GM06990 (cell line): ENCODE data around the gene RNF135.
A peak's percentile ranks its signal among the peaks of the same experiment; 100 is the strongest.

Experiments
- DNase-seq: peaks from one replicate; pipeline ENCODE4 v3.0.0-alpha.2; 2011; ENCODE audit not compliant: insufficient read length; ENCODE audit errors: extremely low read depth
- H3K27me3 ChIP-seq: replicated peaks from 2 replicates; pipeline ENCODE4 v1.6.0; 2011; ENCODE audit warnings: low read length; ENCODE audit not compliant: control insufficient read depth, insufficient read depth
- H3K36me3 ChIP-seq: 2 replicates; pipeline ENCODE4 v1.5.1; 2011; ENCODE audit warnings: low read length; ENCODE audit not compliant: control insufficient read depth, insufficient read depth
- H3K4me3 ChIP-seq: replicated peaks from 2 replicates; pipeline ENCODE4 v1.5.1; 2011; ENCODE audit warnings: low read depth, mild to moderate bottlenecking, control low read depth, low read length
- TF ChIP-seq, protein P1 (sequence below): IDR thresholded peaks from 2 replicates; pipeline ENCODE4 v1.5.1; 2011; ENCODE audit warnings: low read length, control low read depth, mild to moderate bottlenecking, inconsistent platforms; ENCODE audit not compliant: insufficient read depth, poor library complexity, severe bottlenecking

RNF135 gene

DNA sequence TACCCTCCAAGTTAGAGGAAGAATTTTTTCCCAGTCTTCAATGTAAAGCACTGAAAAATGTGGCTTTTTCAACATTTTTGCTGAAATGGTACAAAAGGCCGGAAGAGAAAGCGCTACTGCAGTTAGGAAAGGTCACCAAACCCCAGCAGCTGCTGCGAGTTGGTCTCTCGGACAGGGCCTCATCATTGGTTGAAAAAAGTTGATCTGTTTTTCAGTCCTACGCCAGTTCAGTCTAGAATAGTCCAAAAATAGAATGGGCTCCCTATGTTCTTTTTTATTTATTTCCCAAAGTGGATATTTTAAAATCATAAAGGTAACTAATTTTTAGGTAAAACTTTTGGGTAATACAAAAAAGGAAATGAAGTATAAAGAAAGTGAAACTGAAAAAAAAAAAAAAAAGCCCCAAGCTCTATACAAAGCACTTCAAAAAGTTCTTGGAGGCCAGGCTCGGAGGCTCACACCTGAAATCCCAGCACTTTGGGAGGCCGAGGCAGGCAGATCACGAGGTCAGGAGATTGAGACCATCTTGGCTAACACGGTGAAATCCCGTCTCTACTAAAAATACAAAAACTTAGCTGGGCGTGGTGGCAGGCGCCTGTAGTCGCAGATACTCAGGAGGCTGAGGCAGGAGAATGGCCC lies 31.7 kb upstream of the RNF135 start:
- H3K27me3 ChIP-seq: no peaks in the 10 kb centered on the region
- peak; percentile 52 for DNase-seq
- H3K36me3 ChIP-seq: no peaks in the 10 kb centered on the region
- no peak overlapping the region for H3K4me3 ChIP-seq
- TF ChIP-seq, protein P1, sequence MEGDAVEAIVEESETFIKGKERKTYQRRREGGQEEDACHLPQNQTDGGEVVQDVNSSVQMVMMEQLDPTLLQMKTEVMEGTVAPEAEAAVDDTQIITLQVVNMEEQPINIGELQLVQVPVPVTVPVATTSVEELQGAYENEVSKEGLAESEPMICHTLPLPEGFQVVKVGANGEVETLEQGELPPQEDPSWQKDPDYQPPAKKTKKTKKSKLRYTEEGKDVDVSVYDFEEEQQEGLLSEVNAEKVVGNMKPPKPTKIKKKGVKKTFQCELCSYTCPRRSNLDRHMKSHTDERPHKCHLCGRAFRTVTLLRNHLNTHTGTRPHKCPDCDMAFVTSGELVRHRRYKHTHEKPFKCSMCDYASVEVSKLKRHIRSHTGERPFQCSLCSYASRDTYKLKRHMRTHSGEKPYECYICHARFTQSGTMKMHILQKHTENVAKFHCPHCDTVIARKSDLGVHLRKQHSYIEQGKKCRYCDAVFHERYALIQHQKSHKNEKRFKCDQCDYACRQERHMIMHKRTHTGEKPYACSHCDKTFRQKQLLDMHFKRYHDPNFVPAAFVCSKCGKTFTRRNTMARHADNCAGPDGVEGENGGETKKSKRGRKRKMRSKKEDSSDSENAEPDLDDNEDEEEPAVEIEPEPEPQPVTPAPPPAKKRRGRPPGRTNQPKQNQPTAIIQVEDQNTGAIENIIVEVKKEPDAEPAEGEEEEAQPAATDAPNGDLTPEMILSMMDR: no peak

DNA sequence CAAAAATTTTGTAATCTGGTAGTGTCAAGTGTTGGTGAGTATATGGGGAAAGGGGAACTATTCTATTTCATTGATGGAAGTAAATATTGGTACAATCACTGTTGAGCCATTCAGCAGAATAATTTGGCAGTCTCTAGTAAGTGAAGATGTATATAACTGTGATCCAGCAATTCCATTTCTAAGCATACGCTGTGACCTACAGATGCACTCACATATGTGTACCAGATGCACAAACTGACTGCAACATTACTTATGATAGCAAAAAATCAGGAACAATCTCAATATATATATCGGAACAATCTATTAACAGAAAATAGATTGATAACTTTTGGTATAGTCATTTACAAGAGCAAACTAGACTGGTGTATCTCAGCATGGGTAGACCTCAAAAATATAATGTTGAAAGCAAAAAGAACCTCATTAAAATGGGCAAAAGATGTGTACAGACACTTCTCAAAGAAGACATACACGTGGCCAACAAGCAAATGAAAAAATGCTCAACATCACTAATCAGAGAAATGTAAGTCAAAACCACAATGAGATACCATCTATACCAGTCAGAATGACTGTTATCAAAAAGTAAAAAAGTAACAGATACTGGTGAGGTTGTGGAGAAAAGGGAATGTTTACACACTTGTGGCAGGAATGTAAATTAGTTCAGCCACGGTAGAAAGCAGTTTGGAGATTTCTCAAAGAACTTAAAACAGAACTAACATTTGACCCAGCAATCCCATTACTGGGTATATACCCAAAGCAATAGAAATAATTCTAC lies 28.3 kb upstream of the RNF135 start:
- TF ChIP-seq, protein P1: no peak

DNA sequence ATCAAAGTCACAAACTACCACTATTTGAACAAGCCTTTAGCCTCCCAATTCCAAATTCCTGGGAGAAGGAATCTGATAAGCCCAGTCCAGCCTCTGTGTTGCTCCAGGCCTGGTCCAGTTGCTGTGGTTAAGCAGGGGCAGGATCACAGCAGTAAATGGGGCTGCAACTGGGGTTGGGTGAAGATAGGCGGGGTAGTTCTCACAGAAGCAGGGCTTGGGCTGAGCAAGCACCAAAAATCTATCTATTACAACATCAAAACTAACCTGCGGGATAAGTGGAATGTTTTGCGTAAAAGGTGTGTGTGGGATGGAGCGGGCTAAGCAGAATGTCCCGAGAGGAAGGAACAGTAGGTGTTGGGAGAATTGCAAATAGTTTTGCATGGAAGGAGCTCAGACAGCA lies 23.0 kb upstream of the RNF135 start:
- Histone ChIP-seq H3K4me3 (no peak overlapping the region), H3K36me3 (no peaks in the 10 kb centered on the region), H3K27me3 (no peaks in the 10 kb centered on the region)
- TF ChIP-seq, protein P1: no peak
- DNase-seq: no peak

More for the DNA sequence above, 28.3 kb upstream of the RNF135 start:
- Histone ChIP-seq H3K36me3 (no peaks in the 10 kb centered on the region), H3K27me3 (no peaks in the 10 kb centered on the region), H3K4me3 (no peak overlapping the region)
- no peak for DNase-seq

DNA sequence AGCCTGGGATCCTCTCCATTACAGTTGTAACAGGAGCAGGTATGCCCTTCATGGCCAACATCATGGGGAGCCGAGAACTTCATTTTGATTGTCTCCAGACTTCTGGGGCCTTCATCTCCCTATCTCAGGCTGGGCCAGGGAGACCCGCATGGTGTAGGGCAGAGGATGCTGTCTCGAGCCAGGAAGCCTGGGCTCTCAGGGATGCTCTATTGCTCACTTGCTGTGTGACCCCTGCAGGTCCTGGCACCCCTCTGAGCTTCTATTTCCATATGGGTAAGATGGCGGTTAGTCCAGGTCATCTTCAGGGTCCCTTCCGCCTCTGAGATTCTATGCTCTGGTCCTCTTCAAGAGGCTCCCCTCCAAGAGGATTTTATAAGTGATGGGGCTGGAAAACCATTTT lies 20.6 kb upstream of the RNF135 start:
- TF ChIP-seq, protein P1: no peak
- DNase-seq: no peak
- H3K4me3 ChIP-seq: no peak overlapping the region
- H3K36me3 ChIP-seq: no peaks in the 10 kb centered on the region
- H3K27me3 ChIP-seq: no peaks in the 10 kb centered on the region

DNA sequence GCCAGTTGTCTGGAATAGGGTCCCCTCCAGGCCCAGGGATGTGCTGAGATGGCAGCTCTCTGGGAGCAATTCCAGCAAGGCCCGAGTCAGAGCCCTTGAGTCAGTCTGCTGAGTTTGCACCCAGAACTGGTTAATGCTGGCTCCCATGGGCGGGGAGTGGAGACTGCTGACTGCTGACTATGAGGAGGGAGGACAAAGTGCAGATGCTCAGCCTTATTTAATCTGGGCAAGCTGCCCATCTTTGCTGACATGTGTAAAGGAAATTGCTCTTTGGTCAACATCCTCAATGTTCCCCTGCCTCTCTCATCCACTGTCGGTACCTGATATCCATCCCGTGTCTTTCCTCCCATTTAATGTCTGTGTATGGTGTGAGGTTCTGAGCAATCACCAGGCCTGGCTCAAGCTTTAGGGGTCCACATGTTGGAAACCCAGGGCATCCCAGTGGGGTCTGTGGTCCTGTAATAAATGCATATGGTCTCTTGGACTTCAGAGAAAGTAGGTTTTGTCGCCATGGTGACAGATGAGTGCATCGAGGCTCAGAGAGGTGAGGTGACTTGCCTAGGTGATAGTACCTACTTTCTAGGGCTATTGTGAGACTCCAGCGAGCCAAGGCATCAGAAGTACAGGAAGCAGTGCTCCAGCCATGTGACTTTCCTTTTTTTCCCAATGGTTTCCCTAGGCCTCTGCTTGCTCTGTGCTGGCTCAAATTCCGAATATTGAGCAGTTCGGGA lies 20.0 kb upstream of the RNF135 start:
- H3K36me3 ChIP-seq: no peaks in the 10 kb centered on the region
- no peaks in the 10 kb centered on the region for H3K27me3 ChIP-seq
- DNase-seq: no peak
- TF ChIP-seq, protein P1: no peak
- H3K4me3 ChIP-seq: no peak overlapping the region
